Erythroblast (primary cell): Measurements from ENCODE around the gene PCED1B.

Source experiments
- GATA1 ChIP-seq: IDR thresholded peaks from 2 replicates; pipeline ENCODE4 v1.6.1; 2011; ENCODE audit warnings: low read depth, mild to moderate bottlenecking, control low read depth, low read length, moderate library complexity
- POLR2A ChIP-seq: IDR thresholded peaks from 2 replicates; pipeline ENCODE4 v1.6.1; 2011; ENCODE audit warnings: mild to moderate bottlenecking, low read length

DNA sequence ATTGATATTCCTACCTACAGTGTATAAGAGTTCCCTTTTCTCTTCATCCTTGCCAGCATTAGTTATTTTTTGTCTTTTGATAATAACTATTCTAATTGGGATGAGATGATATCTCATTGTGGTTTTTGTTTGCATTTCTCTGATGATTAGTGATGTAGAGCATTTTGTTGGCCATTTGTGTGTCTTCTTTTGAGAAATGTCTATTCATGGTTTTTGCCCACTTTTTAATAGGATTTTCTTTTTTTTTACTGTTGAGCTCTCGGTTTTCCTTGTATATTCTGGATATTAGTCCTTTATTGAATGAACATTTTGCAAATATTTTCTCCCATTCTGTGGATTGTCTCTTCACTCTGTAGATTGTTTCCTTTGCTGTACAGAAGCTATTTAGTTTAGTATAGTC is 79.9 kb downstream of the PCED1B start:
- TF ChIP-seq POLR2A (no peak), GATA1 (no peak)
